Endothelial cell (in vitro differentiated cells): Measurements from ENCODE around the gene NKD1. TPM values are rescaled to one million over a fixed set of nuclear protein-coding genes. Genes with fewer than 3 reads are reported as not detected.

Experiments used
- DNase-seq: peaks from one replicate; pipeline ENCODE4 v3.0.0; 2021; ENCODE audit warnings: low spot score
- H3K27ac Mint-ChIP-seq: one replicate; pipeline ENCODE4 v1.8.0; 2021; ENCODE audit warnings: mixed read lengths, inconsistent platforms; ENCODE audit not compliant: unreplicated experiment
- H3K27me3 Mint-ChIP-seq: one replicate; pipeline ENCODE4 v1.8.0; 2021; ENCODE audit warnings: mild to moderate bottlenecking, moderate library complexity, mixed read lengths, inconsistent platforms; ENCODE audit not compliant: unreplicated experiment
- H3K36me3 Mint-ChIP-seq: one replicate; pipeline ENCODE4 v1.8.0; 2021; ENCODE audit warnings: mild to moderate bottlenecking, low read depth, mixed read lengths, inconsistent platforms; ENCODE audit not compliant: unreplicated experiment
- H3K4me1 Mint-ChIP-seq: one replicate; pipeline ENCODE4 v1.8.0; 2021; ENCODE audit warnings: mild to moderate bottlenecking, mixed read lengths, inconsistent platforms; ENCODE audit not compliant: unreplicated experiment
- H3K4me3 Mint-ChIP-seq: one replicate; pipeline ENCODE4 v1.8.0; 2021; ENCODE audit warnings: mild to moderate bottlenecking, mixed read lengths, inconsistent platforms; ENCODE audit not compliant: unreplicated experiment
- H3K9me3 Mint-ChIP-seq: one replicate; pipeline ENCODE4 v1.8.0; 2021; ENCODE audit warnings: mixed read lengths, inconsistent platforms; ENCODE audit not compliant: unreplicated experiment
- CTCF ChIP-seq: fragments of 200-600 bp; sonication (generic); IDR thresholded peaks from one replicate; pipeline ENCODE4 v1.5.0; 2021; ENCODE audit warnings: antibody characterized with exemption; ENCODE audit not compliant: unreplicated experiment
- total RNA-seq: library from RNA; stranded (reverse); fragmentation: NEBNext Ultra II Directional; extraction: Animal tissue kit (Norgen Biotek cat#: 25700); gene quantifications from one replicate; pipeline ENCODE4 v1.2.1, GENCODE V29; 2021; ENCODE audit not compliant: unreplicated experiment

Gene NKD1
- total RNA-seq, 1 donor from 2014 or later: 2.4 TPM

- no peak for TF ChIP-seq CTCF
- Mint-ChIP-seq H3K4me3 (no peak overlapping the region), H3K4me1 (no peaks in the 10 kb centered on the region), H3K27ac (no peak overlapping the region), H3K9me3 (no peaks in the 10 kb centered on the region), H3K27me3 (peaks cover 4% of the 10 kb centered on the region), H3K36me3 (no peaks in the 10 kb centered on the region)
- no peak for DNase-seq
These were observed 132.3 kb downstream of the NKD1 start for GRCh38 chr16:50680556-50680893.

- H3K4me1 Mint-ChIP-seq: no peaks in the 10 kb centered on the region
- H3K36me3 Mint-ChIP-seq: no peaks in the 10 kb centered on the region
- H3K27me3 Mint-ChIP-seq: peaks cover 4% of the 10 kb centered on the region
- no peak for DNase-seq
- no peak for TF ChIP-seq CTCF
- H3K27ac Mint-ChIP-seq: no peak within 1 kb of the TSS
- no peaks in the 10 kb centered on the region for H3K9me3 Mint-ChIP-seq
- H3K4me3 Mint-ChIP-seq: no peak within 1 kb of the TSS
These were observed 133.1 kb downstream of the NKD1 start, which contains the start of gene SNX20 for GRCh38 chr16:50681021-50681885. TSS of gene SNX20 (minus strand) at chr16:50681312. CDS start at chr16:50677526, 3,786 bp downstream.

- Mint-ChIP-seq H3K27me3 (peaks cover 3% of the 10 kb centered on the region), H3K36me3 (no peaks in the 10 kb centered on the region), H3K27ac (no peak overlapping the region), H3K9me3 (no peaks in the 10 kb centered on the region), H3K4me3 (no peak overlapping the region), H3K4me1 (peaks cover 5% of the 10 kb centered on the region)
- DNase-seq: no peak
- no peak for TF ChIP-seq CTCF
These were observed 135.6 kb downstream of the NKD1 start for GRCh38 chr16:50683689-50684374.

GRCh38 chr16:50684823-50685461 lies 136.7 kb downstream of the NKD1 start:
- Mint-ChIP-seq H3K9me3 (no peaks in the 10 kb centered on the region), H3K27me3 (peaks cover 2% of the 10 kb centered on the region), H3K4me1 (peaks cover 5% of the 10 kb centered on the region), H3K4me3 (no peak overlapping the region), H3K27ac (no peak overlapping the region), H3K36me3 (no peaks in the 10 kb centered on the region)
- TF ChIP-seq CTCF: no peak
- DNase-seq: no peak
